CD4-positive, alpha-beta T cell treated with Interleukin-12 subunit alpha and Interleukin-12 subunit beta, for 1 hour (primary cell): ENCODE measurements around the gene MROH7.
"Not testable (repeated sequence)": the region's sequence is repeated elsewhere in the genome, so short reads cannot be mapped to it uniquely, and the experiment has no call there.

Source experiments
- DNase-seq: peaks from one replicate; pipeline ENCODE4 v3.0.0-alpha.2; 2020

Gene MROH7

DNA sequence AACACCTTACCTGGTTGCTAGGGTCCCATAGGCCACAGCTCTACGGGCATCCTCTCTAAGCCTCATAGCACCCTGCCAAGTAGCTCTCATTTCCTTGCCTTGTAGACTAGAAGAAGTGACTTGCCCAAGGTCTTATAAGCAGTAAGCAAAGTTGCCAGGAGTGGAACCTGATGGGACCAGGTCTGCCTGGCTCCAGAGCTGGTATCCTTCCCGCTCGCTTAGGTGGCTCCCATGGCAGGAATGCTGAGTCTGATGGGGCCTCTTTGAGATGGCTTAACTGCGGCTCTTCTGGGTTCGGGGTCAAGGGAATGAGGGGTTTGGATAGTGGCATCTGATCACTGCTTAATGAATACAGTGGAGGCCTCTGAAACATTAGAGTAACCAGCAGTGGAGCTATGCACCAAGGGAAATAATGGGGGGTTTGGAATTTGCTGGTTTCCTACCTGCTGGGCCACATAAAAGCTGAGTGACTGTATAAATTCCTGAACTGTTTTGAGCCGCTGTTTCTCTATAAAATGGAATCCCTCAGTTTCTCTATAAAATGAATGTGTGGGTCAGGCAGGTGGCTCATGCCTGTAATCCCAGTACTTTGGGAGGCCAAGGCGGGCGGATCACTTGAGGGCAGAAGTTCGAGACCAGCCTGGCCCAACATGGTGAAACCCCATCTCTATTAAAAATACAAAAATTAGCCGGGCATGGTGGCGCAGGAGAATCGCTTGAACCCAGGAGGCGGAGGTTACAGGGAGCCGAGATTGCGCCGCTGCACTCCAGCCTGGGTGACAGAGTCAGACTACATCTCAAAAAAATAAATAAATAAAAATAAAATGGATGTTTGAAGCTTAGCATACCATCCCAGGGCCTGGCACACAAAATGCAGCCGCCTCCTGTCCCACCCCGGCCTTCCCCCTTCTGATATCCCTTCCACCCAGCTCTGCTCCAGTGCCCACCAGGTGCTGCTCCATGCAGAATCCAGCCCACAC lies 30.7 kb upstream of the MROH7 start:
- DNase-seq, result no peak

DNA sequence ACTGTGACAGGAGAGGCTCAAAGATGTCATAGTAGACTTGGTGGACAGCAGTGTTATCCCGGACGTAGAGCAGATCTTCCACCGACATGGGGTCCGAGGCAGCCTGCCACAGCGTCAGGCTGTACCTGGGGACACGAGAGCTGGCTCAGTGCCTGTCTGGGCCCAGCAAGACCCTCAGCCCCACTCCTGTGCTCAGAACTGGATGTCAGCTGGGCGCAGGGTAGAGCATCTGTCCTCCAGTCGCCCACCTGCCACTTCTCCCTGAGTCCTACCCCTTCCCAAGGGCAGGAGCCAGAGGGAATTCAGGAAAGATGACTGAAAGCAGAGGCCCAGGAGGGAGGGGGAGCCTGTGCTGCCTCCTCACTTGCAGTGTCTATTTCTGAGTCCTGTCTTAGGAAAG lies 30.0 kb upstream of the MROH7 start:
- no peak for DNase-seq

DNA sequence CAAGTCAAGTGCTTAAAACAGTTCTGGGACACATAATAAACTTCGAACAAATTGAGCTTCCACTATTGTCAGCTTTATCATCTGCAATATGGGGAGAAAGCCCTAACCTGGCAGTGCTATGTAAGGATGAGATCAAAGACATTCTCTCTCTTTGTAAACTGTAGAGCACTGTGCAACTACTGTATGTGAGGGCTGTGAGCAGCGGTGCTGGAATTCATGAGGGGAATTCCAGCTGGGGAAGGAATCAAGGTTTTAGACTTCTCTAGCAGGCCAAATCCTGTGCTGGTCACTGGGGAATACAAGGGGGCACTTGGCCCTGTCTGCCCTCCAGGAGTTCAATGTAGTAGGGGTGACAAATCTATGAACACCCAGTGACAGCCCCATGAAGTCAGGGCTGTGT lies 27.6 kb upstream of the MROH7 start:
- no peak for DNase-seq

DNA sequence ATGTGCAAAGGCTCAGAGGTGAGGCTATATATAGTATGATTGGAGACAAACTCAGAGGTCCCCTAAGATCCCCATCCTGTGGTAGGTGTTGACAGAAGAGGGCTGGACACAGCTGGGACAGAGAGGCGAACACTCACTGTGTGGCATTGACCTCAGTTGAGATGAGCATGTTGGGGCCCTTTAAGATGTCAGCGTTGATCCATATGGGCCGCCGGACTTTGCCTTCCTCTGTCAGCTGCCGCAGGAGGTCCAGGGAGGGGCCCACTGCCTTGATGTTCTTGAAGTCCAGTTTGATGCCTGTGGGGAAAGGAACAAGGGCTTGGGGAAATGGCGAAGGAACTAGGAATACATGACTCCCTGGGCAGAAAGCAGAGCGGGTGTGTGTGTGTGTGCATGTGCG lies 27.0 kb upstream of the MROH7 start:
- DNase-seq, result no peak

DNA sequence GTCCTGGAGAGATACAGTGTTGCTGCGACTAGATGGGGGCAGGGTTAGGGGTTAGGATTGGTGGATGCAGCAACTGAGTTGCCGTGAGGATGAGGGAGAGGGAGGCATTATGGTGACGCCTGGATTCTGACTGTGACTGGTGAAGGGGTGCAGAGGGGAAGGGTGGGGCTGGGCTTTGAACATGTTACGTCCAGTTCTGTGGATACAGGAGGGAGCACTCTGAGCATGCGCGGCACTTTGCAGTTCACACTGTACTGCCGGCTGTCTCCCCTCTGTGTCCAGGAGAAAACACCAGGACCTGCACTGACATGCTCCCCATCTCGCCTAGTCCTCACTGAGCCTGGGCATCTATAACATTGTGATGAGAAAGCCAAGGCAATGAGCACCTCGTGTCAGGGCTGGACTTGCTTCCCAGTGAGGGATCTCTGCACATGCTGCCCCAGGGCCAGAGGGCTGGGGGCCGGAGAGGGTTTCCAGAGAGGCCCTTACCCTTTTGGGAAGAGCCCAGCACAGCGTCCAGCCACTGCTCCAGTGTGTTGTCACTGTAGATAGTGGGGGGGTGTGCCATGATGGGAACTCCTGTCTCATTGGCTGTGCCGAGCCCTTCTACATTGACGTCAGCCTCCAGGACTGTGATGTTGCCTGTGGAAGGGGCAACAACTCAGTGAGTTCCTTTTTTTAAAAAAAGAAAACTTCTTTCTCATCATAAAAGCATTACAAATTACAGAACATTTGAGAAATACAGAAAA lies 25.9 kb upstream of the MROH7 start:
- no peak for DNase-seq

DNA sequence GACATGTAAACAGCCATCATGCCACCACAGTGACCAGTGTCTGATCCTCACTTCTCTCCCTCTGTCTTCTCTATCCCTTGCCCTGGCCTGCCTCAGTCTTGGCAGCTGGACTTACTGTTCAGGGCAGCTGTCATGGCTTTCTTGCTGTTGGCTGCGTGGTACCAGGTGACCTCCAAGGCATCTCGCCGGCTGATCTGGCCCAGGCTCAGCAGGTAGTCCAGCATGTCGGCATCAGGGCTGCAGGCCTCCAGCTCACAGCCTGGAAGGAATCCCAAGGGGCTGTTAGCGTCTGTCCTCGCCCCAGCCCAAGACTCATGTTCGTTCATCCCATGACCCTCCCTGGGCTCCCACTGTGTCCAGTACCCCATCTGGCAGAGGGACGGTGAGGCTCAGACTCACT lies 21.8 kb upstream of the MROH7 start:
- DNase-seq, result no peak

DNA sequence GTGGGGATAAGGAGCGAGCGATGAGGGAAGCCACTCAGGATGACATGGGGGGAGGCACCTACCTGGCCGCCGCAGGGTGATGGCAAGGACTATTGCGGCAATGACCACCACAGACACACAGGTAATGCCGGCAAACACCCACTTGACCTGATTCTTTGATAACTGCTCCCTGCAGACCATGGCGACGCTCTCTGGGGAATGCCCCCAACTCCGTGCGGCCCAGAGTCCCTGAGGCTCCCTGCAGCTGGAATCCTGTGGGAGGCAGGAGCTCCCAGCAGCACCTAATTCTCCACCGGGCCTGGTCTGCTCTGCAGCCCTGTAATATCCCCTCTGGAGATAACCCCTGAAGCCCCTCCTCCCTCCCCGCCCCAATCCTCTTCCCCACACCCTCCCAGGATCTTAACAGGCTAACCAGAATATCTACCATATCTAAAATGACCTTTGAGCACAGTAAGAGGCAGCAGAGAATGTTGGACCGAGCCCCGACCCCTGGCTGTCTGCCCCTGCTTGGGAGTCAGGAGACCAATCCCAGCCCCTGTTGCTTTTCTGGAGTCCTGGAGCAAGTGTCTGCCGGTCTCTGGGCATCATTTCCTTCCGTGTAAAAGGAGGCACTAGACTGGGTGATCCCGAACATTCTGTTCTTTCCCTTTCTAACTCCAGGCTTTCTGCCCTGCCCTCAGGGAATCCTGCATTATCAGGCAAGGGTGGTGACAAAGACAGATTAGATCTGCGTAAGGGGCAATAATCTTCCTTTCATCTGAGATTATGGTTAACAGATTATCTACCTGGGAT lies 18.2 kb upstream of the MROH7 start, which contains the start of gene FAM151A:
Gene FAM151A (minus strand): TSS at position 310 of the 792 bp plus-strand sequence. CDS start 130 bp downstream, at position 180.
- DNase-seq, result no peak

DNA sequence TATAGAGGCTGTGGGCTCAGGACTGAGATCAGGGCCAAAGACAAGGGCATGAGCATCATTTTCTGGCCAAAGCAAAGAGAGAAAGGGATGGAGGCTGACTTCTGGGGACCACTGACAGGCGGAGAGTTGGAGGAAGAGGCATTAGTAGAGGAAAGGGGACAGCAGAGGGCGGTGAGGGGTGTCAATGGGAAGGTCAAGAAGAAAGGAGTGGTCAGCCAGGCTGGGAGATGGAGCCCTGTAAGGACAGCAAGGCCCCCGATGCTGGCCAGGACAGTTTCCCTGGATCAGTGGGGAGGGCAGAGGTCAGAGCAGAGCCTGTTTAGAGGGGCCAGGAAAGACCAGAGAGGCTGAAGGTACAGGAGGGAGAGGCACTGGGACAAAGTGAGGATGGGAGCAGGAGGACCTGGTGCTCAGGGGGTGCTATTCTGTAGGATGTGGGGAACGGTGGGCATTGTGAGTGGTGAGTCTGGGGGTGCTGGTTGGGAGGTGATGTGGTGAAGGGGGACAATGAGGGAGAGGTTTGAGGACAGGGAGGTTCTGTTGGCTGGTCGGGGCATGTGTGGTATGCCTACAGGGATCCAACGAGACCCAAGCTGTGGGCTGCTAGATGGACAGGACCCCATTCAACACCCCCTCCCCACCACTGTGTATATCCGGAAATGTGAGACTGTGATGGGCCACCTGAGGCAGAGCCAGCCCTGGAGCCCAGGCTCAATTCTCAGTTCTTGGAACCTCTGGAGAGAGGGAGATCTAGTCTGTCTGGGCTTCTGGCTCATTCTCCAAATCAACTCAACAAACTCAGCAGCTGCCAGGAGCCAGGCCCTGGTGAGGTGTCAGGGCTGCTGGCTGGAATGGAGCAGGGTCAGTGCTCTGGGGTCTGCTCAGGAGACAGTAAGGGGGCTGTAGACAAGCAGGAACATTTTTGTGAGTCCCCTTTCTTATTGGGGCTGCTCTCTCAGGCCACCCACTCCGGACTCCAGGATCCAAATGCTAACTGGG lies 16.8 kb upstream of the MROH7 start:
- no peak for DNase-seq

DNA sequence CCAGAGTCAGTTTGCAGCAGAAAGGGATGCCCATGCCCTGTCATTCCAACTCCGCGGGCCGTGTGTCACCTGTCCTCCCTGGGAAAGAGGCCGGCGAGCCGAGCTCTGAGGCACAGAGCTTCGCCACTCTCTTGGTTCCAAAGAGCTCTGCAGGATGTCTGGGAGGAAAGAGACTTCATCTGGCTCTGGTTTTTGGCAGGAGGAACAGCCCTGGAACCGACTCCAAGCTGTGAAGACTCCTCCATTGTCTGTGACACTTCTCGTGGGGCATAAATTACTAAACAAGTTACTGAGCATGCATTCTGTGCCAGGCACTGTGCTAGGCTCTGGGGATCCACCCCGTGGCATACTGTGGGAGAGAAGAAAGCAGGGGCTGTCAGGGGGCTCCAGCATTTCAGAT lies 14.4 kb upstream of the MROH7 start:
- DNase-seq, result no peak

DNA sequence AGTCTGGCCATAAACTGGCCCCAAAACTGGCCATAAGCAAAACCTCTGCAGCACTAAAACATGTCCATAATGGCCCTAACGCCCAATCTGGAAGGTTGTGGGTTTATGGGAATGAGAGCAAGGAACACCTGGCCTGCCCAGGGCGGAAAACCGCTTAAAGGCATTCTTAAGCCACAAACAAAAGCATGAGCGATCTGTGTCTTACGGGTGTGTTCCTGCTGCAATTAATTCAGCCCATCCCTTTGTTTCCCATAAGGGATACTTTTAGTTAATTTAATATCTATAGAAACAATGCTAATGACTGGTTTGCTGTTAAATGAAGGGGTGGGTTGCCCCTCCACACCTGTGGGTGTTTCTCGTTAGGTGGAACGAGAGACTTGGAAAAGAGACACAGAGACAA lies 5.8 kb upstream of the MROH7 start:
- DNase-seq, result not testable (repeated sequence)

DNA sequence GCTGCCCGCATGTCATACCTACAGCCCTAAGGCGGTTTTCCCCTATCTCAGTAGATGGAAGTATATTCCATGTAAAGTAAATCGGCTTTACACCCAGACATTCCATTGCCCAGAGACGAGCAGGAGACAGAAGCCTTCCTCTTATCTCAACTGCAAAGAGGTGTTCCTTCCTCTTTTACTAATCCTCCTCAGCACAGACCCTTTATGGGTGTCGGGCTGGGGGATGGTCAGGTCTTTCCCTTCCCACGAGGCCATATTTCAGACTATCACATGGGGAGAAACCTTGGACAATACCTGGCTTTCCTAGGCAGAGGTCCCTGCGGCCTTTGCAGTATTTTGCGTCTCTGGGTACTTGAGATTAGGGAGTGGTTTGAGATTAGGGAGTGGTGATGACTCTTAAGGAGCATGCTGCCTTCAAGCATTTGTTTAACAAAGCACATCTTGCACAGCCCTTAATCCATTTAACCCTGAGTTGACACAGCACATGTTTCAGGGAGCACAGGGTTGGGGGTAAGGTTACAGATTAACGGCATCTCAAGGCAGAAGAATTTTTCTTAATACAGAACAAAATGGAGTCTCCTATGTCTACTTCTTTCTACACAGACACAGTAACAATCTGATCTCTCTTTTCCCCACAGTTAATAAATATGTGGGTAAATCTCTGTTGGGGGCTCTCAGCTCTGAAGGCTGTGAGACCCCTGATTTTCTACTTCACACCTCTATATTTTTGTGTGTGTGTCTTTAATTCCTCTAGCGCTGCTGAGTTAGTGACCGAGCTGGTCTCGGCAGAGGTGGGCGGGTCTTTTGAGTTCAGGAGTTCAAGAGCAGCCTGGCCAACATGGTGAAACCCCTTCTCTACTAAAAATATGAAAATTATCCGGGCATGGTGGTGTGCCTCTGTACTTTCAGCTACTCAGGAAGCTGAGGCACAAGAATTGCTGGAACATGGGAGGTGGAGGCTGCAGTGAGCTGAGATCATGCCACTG lies 4.8 kb upstream of the MROH7 start:
- not testable (repeated sequence) for DNase-seq

DNA sequence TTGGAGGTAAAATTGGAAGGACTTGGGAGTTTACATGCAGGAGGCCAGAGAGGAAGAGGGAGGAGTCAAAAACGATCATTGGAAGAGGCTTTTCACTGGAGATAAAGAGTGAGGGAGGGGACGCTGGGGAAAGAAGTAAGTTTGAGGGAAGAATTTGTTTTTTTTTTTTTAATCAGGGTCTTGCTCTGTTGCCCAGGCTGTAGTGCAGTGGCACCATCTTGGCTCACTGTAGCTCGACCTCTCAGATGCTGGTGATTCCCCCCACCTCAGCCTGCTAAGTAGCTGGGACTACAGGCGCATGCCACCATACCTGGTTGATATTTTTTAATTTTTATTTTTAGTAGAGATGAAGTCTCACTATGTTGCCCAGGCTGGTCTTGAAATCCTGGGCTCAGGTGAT lies 1.2 kb upstream of the MROH7 start:
- no peak for DNase-seq

DNA sequence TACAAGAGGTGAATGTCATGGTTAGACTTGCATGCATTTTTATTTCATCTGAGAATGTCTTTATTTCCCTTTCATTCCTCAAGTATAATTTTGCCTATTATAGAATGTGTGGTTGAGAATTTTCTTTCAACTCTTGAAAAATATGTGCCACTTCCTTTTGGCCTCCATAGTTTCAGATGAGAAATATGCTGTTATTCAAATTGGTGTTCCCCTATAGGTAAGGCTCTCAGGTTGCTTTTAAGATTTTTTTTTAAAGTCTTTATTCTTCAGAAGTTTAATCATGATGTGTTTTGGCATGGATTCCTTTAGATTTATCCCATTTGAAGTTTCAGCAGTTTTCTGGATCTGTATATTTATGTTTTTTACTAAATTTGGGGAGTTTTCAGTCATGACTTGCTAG lies 2.1 kb downstream of the MROH7 start:
- no peak for DNase-seq

DNA sequence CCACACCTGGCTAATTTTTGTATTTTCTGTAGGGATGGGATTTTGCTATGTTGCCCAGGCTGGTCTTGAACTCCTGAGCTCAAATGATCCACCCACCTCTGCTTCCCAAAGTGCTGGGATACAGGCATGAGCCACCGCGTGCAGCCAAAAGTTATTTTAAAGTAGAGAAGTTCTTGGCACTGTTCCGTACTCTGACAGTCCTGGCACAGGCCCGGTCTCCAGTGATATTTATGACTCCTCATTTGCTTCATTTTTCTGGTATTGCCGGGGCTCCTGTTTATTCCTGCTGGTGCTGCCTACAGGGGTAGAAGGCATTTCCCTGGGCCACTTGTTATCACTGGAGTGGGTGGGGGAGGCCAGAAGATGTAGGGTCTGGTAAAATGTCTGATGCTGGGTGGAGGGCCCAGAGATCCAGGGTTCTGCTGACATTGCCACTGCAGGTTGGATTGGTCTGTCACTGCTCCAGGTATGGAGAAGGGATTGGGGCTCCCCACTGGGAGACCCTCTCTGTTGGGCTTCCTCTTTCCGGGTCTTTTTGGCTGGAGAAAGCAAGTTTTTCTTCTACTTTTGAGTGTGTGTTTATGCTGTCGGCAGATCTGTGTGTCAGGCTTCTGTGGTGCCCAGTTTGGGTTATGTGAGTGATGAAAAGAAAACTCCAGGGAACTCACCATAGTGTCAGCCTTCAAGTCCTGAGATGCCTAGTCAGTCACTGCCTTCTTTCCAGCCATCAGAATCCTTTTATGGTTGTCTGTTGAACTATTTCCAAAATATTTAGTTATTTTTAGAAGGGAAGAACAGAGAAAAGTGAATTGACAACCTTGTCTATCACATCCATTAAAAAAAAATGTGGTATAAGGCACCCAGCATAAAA lies 4.5 kb downstream of the MROH7 start:
- DNase-seq, result no peak

DNA sequence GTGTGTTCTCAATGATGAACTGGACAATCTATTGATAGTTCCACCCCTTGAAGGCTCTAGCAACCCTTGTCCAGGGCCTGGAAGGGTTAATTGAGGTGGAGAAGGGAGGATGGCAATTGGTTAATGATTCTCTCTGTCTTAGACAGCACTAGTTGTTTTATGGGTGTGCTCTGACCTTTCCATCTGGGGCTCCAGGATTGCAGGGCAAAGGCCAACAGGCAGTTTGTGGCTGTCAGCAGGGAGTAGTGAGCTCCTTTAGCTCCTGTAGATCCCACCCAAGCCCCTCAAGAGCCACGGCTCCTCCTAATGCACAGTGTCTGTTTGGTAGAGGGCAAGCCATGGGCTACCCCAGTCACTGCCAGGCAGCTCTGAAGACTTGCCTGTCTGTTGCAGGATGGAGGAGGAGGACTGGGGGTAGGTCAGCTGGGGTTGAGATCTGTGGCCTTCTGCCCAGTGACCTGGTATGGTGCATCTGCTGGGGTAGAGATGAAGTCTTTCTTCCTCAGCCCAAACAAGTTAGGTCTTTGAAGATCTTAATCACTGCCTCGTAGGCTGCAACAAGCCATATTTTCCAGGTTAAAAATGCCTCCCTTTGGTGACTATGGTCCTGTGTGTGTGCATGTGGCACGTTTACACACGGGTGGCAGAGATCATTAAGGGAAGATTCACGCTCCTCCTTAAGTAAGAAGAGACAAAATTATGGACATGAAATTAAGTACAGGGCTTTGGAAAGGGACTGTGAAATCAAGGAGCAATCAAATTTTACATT lies 7.7 kb downstream of the MROH7 start:
- DNase-seq, result no peak

DNA sequence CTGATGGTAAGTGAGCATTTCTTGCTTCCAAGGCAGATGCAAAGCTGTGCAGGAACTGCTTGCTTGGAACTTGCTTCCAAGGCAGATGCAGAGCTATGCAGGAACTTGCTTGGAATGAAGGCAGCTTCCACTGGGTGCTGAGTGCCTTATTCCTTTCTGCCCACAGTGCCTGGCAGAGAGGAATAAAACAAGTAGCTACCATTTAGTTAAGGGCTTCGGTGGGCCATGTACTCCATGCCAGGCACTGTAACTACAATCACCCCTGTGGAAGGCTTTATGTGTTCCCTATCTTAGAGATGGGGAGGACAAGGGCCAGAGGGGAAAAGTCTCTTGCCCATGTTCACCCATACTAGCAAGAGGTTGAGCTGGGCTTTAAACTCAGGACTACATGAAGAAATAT lies 8.3 kb downstream of the MROH7 start:
- no peak for DNase-seq

DNA sequence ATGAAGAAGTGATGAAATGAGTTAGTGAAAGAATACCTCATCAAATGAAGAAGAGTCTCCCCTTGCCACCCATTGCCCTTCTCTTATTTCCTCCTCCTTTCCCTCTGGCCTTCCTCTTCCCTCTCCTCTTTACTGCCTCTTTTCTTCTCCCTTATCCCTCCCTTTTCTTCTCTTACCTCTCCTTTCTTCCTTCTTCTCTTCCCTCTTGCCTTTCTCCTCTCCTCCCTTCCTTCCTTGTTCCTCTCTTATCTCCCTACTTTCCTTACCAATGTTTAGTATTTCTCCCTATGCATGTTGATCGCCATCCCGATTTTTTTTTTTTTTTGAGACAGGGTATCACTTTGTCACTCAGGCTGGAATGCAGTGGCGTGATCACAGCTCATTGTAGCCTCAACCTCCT lies 8.8 kb downstream of the MROH7 start:
- no peak for DNase-seq

DNA sequence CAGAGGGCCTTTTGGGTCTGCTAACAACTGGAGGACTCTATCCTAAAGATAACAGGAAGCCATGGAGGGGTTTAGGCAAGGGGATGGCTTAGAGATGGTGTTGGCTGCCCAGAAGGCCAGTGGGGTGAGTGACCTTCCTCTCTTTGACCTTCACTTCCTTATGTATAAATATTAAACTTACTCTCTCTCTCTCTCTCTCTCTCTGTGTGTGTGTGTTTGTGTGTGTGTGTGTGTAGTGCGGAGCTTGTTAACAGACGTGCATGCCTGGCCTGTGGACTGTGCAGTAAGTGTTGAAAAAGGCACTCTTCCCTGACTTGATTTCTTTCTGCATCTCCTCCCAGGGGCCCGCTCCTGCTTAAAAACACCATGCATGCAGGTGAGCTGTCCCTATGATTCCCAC lies 10.0 kb downstream of the MROH7 start:
- DNase-seq, result no peak

DNA sequence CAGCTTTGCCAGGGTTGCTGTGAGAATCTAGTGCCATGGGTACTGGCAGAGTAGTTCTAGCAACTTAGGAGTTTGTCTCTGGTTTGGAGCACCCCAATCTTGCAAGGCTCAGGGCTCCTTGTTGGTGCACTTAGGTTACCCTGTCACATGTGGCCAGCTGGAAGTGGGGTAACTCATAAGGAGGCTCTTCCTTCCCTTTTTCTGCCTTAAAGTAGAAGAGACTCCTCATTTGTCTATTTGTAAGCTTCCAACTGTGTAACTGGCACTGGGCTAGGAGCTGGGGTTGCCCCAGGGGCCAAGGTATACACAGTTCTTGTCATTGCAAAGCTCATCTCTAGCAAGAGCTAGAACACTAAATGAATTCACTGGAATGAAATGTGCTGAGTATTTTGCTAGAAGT lies 10.6 kb downstream of the MROH7 start:
- no peak for DNase-seq
